SU-DHL-6 (cell line): ENCODE results near the gene HSPA1A.
"Not testable (repeated sequence)": the region's sequence is repeated elsewhere in the genome, so short reads cannot be mapped to it uniquely, and the experiment has no call there.

Experiments used
- H2AFZ ChIP-seq: fragments of 200-600 bp; sonication (generic); 2 replicates; pipeline ENCODE4 v1.6.1; 2014; ENCODE audit warnings: low read depth, mild to moderate bottlenecking, moderate library complexity, mixed read lengths, antibody characterized with exemption, low read length; ENCODE audit not compliant: severe bottlenecking
- H3F3A ChIP-seq: fragments of 200-600 bp; shearing (Covaris generic); 2 replicates; pipeline ENCODE4 v1.6.0; 2016; ENCODE audit warnings: antibody characterized with exemption, mild to moderate bottlenecking; ENCODE audit not compliant: insufficient read depth
- H3K27ac ChIP-seq: fragments of 200-600 bp; sonication (generic); 2 replicates; pipeline ENCODE4 v1.5.1; 2016; ENCODE audit warnings: low read depth, mild to moderate bottlenecking, low read length, moderate library complexity, mixed read lengths
- H3K27me3 ChIP-seq: fragments of 200-600 bp; sonication (generic), shearing (Covaris generic); 2 replicates; pipeline ENCODE4 v1.6.0; 2014; ENCODE audit warnings: mild to moderate bottlenecking, low read length
- H3K36me3 ChIP-seq: fragments of 200-600 bp; sonication (generic); 2 replicates; pipeline ENCODE4 v1.6.1; 2014; ENCODE audit warnings: mild to moderate bottlenecking, low read length, mixed read lengths
- H3K4me2 ChIP-seq: fragments of 300-600, 200-600 bp; shearing (Covaris generic), sonication (generic); 2 replicates; pipeline ENCODE4 v1.6.0; 2014; ENCODE audit warnings: low read length, low read depth, mild to moderate bottlenecking; ENCODE audit not compliant: poor library complexity, severe bottlenecking
- H3K4me3 ChIP-seq: fragments of 200-600 bp; sonication (generic); 2 replicates; pipeline ENCODE4 v1.5.1; 2014; ENCODE audit warnings: antibody characterized with exemption, low read length, mild to moderate bottlenecking, mixed read lengths; ENCODE audit not compliant: insufficient read depth, poor library complexity, severe bottlenecking
- H3K79me2 ChIP-seq: fragments of 200-600 bp; sonication (generic); 2 replicates; pipeline ENCODE4 v1.6.1; 2014; ENCODE audit warnings: mild to moderate bottlenecking, low read length, moderate library complexity; ENCODE audit not compliant: insufficient read depth
- H3K9ac ChIP-seq: fragments of 200-600 bp; sonication (generic); 2 replicates; pipeline ENCODE4 v1.7.0; 2014; ENCODE audit warnings: mild to moderate bottlenecking, low read length
- H3K9me2 ChIP-seq: fragments of 200-600 bp; sonication (generic); replicated peaks from 2 replicates; pipeline ENCODE4 v1.6.1; 2014; ENCODE audit warnings: low read length; ENCODE audit not compliant: insufficient read depth
- H3K9me3 ChIP-seq: fragments of 200-600 bp; sonication (generic); 2 replicates; pipeline ENCODE4 v1.6.1; 2014; ENCODE audit warnings: low read length, mixed read lengths; ENCODE audit not compliant: insufficient read depth
- H4K20me1 ChIP-seq: fragments of 200-600 bp; sonication (generic); 2 replicates; pipeline ENCODE4 v1.6.1; 2014; ENCODE audit warnings: low read depth, mild to moderate bottlenecking, antibody characterized with exemption, low read length, moderate library complexity, mixed read lengths
- EZH2phosphoT487 ChIP-seq: fragments of 200-600 bp; sonication (generic), shearing (Covaris generic); conservative IDR thresholded peaks from 2 replicates; pipeline ENCODE4 v1.6.1; 2018; ENCODE audit warnings: mild to moderate bottlenecking, antibody characterized with exemption, low read length, moderate library complexity, mixed read lengths
- TF ChIP-seq, protein P1 (sequence below): fragments of 200-600 bp; sonication (generic); IDR thresholded peaks from one replicate; pipeline ENCODE4 v1.5.1; 2017; ENCODE audit warnings: antibody characterized with exemption, mild to moderate bottlenecking, low read length, moderate library complexity; ENCODE audit not compliant: insufficient read depth, poor library complexity, severe bottlenecking

Gene HSPA1A

DNA sequence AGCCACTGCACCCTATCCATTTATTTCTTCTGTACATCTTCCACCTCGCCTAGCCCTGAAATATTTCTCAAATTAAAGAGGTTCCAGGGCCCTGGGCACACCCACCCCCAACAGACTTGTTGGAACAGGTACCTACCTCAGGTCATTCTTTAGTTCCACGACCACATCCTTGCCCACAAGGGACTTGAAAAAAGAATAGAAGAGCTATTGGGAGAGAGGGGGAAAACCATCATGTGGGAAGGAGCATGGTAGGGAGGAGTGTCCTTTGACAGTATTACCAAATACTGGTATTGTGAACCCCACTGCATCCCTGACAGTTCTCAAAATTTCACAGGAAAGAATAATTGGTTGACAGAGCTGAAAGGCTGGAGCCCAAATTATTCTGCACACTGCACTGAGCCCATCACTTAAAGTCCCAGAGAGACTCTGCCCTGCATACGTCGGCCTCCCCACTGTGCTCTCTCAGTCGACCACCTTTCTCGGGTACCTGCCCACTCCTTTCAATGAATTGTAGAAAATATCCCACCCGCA, 9.3 kb upstream of the HSPA1A start:
- Histone ChIP-seq H3K36me3 (0 out of 2 replicates have a peak, but pooled peaks cover 3% of the 10 kb centered on the region), H3K27ac (peak overlapping the region; percentile 69), H2AFZ (peak overlapping the region; percentile 74), H3K9ac (peak overlapping the region; percentile 82), H3K4me3 (peak overlapping the region; percentile 79), H3K4me2 (peak overlapping the region; percentile 80), H4K20me1 (no peaks in the 10 kb centered on the region), H3F3A (peaks cover 14% of the 10 kb centered on the region), H3K9me3 (no peaks in the 10 kb centered on the region), H3K27me3 (no peaks in the 10 kb centered on the region), H3K79me2 (peaks cover 38% of the 10 kb centered on the region), H3K9me2 (no peaks in the 10 kb centered on the region)
- TF ChIP-seq, protein P1, sequence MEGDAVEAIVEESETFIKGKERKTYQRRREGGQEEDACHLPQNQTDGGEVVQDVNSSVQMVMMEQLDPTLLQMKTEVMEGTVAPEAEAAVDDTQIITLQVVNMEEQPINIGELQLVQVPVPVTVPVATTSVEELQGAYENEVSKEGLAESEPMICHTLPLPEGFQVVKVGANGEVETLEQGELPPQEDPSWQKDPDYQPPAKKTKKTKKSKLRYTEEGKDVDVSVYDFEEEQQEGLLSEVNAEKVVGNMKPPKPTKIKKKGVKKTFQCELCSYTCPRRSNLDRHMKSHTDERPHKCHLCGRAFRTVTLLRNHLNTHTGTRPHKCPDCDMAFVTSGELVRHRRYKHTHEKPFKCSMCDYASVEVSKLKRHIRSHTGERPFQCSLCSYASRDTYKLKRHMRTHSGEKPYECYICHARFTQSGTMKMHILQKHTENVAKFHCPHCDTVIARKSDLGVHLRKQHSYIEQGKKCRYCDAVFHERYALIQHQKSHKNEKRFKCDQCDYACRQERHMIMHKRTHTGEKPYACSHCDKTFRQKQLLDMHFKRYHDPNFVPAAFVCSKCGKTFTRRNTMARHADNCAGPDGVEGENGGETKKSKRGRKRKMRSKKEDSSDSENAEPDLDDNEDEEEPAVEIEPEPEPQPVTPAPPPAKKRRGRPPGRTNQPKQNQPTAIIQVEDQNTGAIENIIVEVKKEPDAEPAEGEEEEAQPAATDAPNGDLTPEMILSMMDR, result no peak
- no peak for TF ChIP-seq EZH2phosphoT487

DNA sequence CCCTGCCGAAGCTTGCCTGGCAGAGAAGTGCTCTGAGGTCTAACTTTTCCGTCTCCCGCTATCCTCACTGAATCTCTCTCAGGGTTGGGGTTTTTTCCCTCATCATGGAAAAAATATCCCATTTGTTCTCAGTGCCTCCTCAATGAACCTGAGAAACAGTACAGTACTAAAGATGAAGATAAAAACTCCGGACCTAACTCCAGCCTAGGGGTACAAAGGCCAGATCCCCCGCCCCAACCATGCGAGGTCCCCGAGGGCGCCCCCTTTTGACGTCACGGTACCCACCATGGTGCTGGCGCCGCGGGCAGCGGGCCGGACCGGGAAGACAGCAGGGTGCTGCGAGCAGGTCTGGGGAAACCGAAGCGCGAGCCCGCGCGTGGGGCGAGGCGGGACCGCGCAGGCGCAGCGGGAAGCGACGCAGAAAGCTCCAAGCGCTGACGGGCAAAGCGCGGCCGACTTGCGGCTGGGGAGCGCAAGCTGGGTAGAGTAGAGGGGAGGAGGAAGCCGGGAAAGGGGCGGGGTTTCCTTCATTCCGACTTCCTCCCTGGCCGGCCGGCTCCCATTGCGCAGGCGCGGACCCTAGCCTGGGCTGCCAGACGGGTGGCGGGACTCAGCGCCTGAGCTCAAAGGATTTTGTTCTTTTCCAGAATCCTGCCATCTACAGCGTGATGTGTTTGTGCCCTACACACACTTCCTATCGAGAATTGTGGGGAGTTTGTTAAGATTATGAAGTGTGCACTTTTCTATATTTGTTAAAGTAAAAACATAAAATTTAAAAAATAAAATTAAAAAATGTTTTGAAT, 8.7 kb upstream of the HSPA1A start, which contains the start of gene LSM2:
LSM2 (minus strand) TSS at position 497 of the 803 bp plus-strand sequence; CDS start at position 288, 209 bp downstream.
- Histone ChIP-seq H3K4me3 (peak within 1 kb of the TSS; percentile 79), H3K27me3 (no peaks in the 10 kb centered on the region), H2AFZ (peak within 1 kb of the TSS; percentile 74), H3K79me2 (peaks cover 32% of the 10 kb centered on the region), H4K20me1 (no peaks in the 10 kb centered on the region), H3K27ac (peak within 1 kb of the TSS; percentile 69), H3K36me3 (0 out of 2 replicates have a peak, but pooled peaks cover 3% of the 10 kb centered on the region), H3K9ac (peak within 1 kb of the TSS; percentile 82), H3K9me2 (no peaks in the 10 kb centered on the region), H3K4me2 (peak within 1 kb of the TSS; percentile 80), H3K9me3 (no peaks in the 10 kb centered on the region), H3F3A (peaks cover 14% of the 10 kb centered on the region)
- TF ChIP-seq, protein P1, result peak; percentile 50
- no peak for TF ChIP-seq EZH2phosphoT487

DNA sequence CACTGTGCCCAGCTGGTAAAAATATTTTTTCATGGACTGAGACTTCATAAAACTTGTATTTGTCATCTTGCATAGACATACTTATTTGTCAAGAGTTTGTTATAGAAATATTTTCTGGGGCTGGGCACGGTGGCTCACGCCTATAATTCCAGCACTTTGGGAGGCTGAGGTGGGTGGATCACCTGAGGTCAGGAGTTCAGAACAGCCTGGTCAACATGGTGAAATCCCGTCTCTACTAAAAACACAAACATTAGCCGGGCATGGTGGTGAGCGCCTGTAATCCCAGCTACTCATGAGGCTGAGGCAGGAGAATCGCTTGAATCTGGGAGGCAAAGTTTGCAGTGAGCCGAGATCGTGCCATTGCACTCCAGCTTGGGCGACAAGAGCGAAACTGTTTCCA, 6.7 kb upstream of the HSPA1A start:
- H3K27me3 ChIP-seq, H3K27ac ChIP-seq, H3K4me2 ChIP-seq: not testable (repeated sequence)

DNA sequence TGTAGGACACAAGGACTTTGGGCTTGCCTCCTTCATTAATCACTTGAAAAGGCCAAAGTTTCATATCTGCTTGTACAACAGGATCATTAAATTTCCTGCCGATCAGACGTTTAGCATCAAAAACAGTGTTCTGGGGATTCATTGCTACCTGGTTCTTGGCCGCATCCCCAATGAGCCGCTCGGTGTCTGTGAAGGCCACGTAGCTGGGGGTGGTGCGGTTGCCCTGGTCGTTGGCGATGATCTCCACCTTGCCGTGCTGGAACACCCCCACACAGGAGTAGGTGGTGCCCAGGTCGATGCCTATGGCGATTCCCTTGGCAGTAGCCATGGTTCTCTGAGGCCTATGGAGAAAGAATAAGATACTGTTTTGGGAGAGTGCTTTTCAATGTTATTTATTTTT, 3.7 kb upstream of the HSPA1A start:
- Histone ChIP-seq H3K27me3 (no peaks in the 10 kb centered on the region), H3K36me3 (no peaks in the 10 kb centered on the region), H3K27ac (no peak overlapping the region), H4K20me1 (no peaks in the 10 kb centered on the region), H3K4me2 (no peak overlapping the region), H3K9me2 (no peaks in the 10 kb centered on the region), H3K9me3 (no peaks in the 10 kb centered on the region), H3K9ac (no peak overlapping the region), H2AFZ (no peak overlapping the region), H3F3A (peaks cover 9% of the 10 kb centered on the region), H3K4me3 (no peak overlapping the region), H3K79me2 (peaks cover under 1% of the 10 kb centered on the region; the same call in 1 of the 2 replicates)
- TF ChIP-seq, protein P1, result no peak
- TF ChIP-seq EZH2phosphoT487, result no peak

More for the DNA sequence above, 6.7 kb upstream of the HSPA1A start:
- H4K20me1 ChIP-seq, H2AFZ ChIP-seq, H3K9me2 ChIP-seq, H3K9ac ChIP-seq, H3K9me3 ChIP-seq, H3K36me3 ChIP-seq, H3K4me3 ChIP-seq: not testable (repeated sequence)
- H3K79me2 ChIP-seq, result peaks cover 27% of the 10 kb centered on the region
- H3F3A ChIP-seq, result peaks cover 14% of the 10 kb centered on the region
